Measurements from ENCODE around the gene CISD1.
A peak's percentile ranks its signal among the peaks of the same experiment; 100 is the strongest.

The CISD1 gene

GRCh38 chr10:58275908-58276307, 6.9 kb downstream of the CISD1 start:
- Mint-ChIP-seq H3K27me3 (no peaks in the 10 kb centered on the region), H3K4me3 (no peak overlapping the region), H3K4me1 (ENCODE audit: low read depth) (peaks cover 22% of the 10 kb centered on the region), H3K9me3 (no peaks in the 10 kb centered on the region), H3K27ac (no peak overlapping the region), H3K36me3 (ENCODE audit: low read depth) (peaks cover 40% of the 10 kb centered on the region)

- no peak overlapping the region for H3K4me3 Mint-ChIP-seq
- peaks cover 53% of the 10 kb centered on the region for H3K36me3 Mint-ChIP-seq (ENCODE audit: low read depth)
- H3K27me3 Mint-ChIP-seq = no peaks in the 10 kb centered on the region
- no peak overlapping the region for H3K27ac Mint-ChIP-seq
- H3K4me1 Mint-ChIP-seq (ENCODE audit: low read depth) = peaks cover 41% of the 10 kb centered on the region
- no peaks in the 10 kb centered on the region for H3K9me3 Mint-ChIP-seq
Observed at GRCh38 chr10:58278274-58278961, 9.5 kb downstream of the CISD1 start.

GRCh38 chr10:58278962-58279307, 10.0 kb downstream of the CISD1 start:
- peaks cover 42% of the 10 kb centered on the region for H3K4me1 Mint-ChIP-seq (ENCODE audit: low read depth)
- no peak overlapping the region for H3K27ac Mint-ChIP-seq
- H3K36me3 Mint-ChIP-seq (ENCODE audit: low read depth) = peaks cover 54% of the 10 kb centered on the region
- no peaks in the 10 kb centered on the region for H3K9me3 Mint-ChIP-seq
- H3K4me3 Mint-ChIP-seq = no peak overlapping the region
- no peaks in the 10 kb centered on the region for H3K27me3 Mint-ChIP-seq

GRCh38 chr10:58280477-58280876, 11.5 kb downstream of the CISD1 start:
- Mint-ChIP-seq H3K9me3 (no peaks in the 10 kb centered on the region), H3K4me3 (no peak overlapping the region), H3K27me3 (no peaks in the 10 kb centered on the region), H3K36me3 (ENCODE audit: low read depth) (peaks cover 54% of the 10 kb centered on the region), H3K27ac (peak overlapping the region; percentile 66), H3K4me1 (ENCODE audit: low read depth) (peaks cover 42% of the 10 kb centered on the region)

GRCh38 chr10:58281092-58281752, 12.3 kb downstream of the CISD1 start:
- no peaks in the 10 kb centered on the region for H3K9me3 Mint-ChIP-seq

GRCh38 chr10:58282615-58283014, 13.7 kb downstream of the CISD1 start:
- Mint-ChIP-seq H3K27ac (peak overlapping the region; percentile 90), H3K27me3 (no peaks in the 10 kb centered on the region), H3K4me1 (ENCODE audit: low read depth) (peaks cover 42% of the 10 kb centered on the region), H3K36me3 (ENCODE audit: low read depth) (peaks cover 51% of the 10 kb centered on the region), H3K9me3 (no peaks in the 10 kb centered on the region), H3K4me3 (peak overlapping the region; percentile 65)

More at GRCh38 chr10:58281092-58281752, 12.3 kb downstream of the CISD1 start:
- no peaks in the 10 kb centered on the region for H3K27me3 Mint-ChIP-seq
- peak overlapping the region; percentile 2 for H3K4me3 Mint-ChIP-seq
- peaks cover 42% of the 10 kb centered on the region for H3K4me1 Mint-ChIP-seq (ENCODE audit: low read depth)
- peak overlapping the region; percentile 66 for H3K27ac Mint-ChIP-seq
- peaks cover 54% of the 10 kb centered on the region for H3K36me3 Mint-ChIP-seq (ENCODE audit: low read depth)

GRCh38 chr10:58291538-58292174, 22.7 kb downstream of the CISD1 start:
- Mint-ChIP-seq H3K36me3 (ENCODE audit: low read depth) (peaks cover 15% of the 10 kb centered on the region), H3K9me3 (no peaks in the 10 kb centered on the region), H3K4me1 (ENCODE audit: low read depth) (no peaks in the 10 kb centered on the region), H3K27ac (no peak overlapping the region), H3K27me3 (no peaks in the 10 kb centered on the region), H3K4me3 (no peak overlapping the region)

- Mint-ChIP-seq H3K9me3 (no peaks in the 10 kb centered on the region), H3K4me3 (no peak overlapping the region), H3K27me3 (no peaks in the 10 kb centered on the region), H3K4me1 (ENCODE audit: low read depth) (no peaks in the 10 kb centered on the region), H3K27ac (no peak overlapping the region), H3K36me3 (ENCODE audit: low read depth) (peaks cover 10% of the 10 kb centered on the region)
Observed at GRCh38 chr10:58293989-58294388, 25.0 kb downstream of the CISD1 start.

GRCh38 chr10:58299580-58299979, 30.6 kb downstream of the CISD1 start:
- Mint-ChIP-seq H3K27me3 (peaks cover 13% of the 10 kb centered on the region), H3K27ac (no peak overlapping the region), H3K36me3 (ENCODE audit: low read depth) (no peaks in the 10 kb centered on the region), H3K9me3 (no peaks in the 10 kb centered on the region), H3K4me1 (ENCODE audit: low read depth) (no peaks in the 10 kb centered on the region), H3K4me3 (no peak overlapping the region)

- Mint-ChIP-seq H3K9me3 (no peaks in the 10 kb centered on the region), H3K4me1 (ENCODE audit: low read depth) (no peaks in the 10 kb centered on the region), H3K4me3 (no peak overlapping the region), H3K27ac (no peak overlapping the region), H3K36me3 (ENCODE audit: low read depth) (no peaks in the 10 kb centered on the region), H3K27me3 (peaks cover 13% of the 10 kb centered on the region)
Observed at GRCh38 chr10:58300676-58301075, 31.7 kb downstream of the CISD1 start.

GRCh38 chr10:58302254-58302653, 33.3 kb downstream of the CISD1 start:
- peaks cover 23% of the 10 kb centered on the region for H3K27me3 Mint-ChIP-seq
- H3K9me3 Mint-ChIP-seq = no peaks in the 10 kb centered on the region
- no peak overlapping the region for H3K27ac Mint-ChIP-seq
- no peaks in the 10 kb centered on the region for H3K4me1 Mint-ChIP-seq (ENCODE audit: low read depth)
- H3K36me3 Mint-ChIP-seq (ENCODE audit: low read depth) = no peaks in the 10 kb centered on the region
- H3K4me3 Mint-ChIP-seq = no peak overlapping the region

- no peak overlapping the region for H3K27ac Mint-ChIP-seq
- no peaks in the 10 kb centered on the region for H3K9me3 Mint-ChIP-seq
- no peaks in the 10 kb centered on the region for H3K4me1 Mint-ChIP-seq (ENCODE audit: low read depth)
- H3K27me3 Mint-ChIP-seq = peaks cover 29% of the 10 kb centered on the region
- H3K4me3 Mint-ChIP-seq = no peak overlapping the region
- no peaks in the 10 kb centered on the region for H3K36me3 Mint-ChIP-seq (ENCODE audit: low read depth)
Observed at GRCh38 chr10:58304099-58304633, 35.2 kb downstream of the CISD1 start.

- Mint-ChIP-seq H3K36me3 (ENCODE audit: low read depth) (no peaks in the 10 kb centered on the region), H3K9me3 (no peaks in the 10 kb centered on the region), H3K4me1 (ENCODE audit: low read depth) (no peaks in the 10 kb centered on the region)
Observed at GRCh38 chr10:58305821-58306220, 36.9 kb downstream of the CISD1 start.

GRCh38 chr10:58307676-58308075, 38.7 kb downstream of the CISD1 start:
- Mint-ChIP-seq H3K36me3 (ENCODE audit: low read depth) (no peaks in the 10 kb centered on the region), H3K9me3 (no peaks in the 10 kb centered on the region), H3K27ac (no peak overlapping the region)

More at GRCh38 chr10:58305821-58306220, 36.9 kb downstream of the CISD1 start:
- peaks cover 36% of the 10 kb centered on the region for H3K27me3 Mint-ChIP-seq
- no peak overlapping the region for H3K4me3 Mint-ChIP-seq
- H3K27ac Mint-ChIP-seq = no peak overlapping the region

GRCh38 chr10:58311026-58311425, 42.1 kb downstream of the CISD1 start:
- H3K27ac Mint-ChIP-seq = no peak overlapping the region
- peaks cover 25% of the 10 kb centered on the region for H3K27me3 Mint-ChIP-seq
- H3K36me3 Mint-ChIP-seq (ENCODE audit: low read depth) = no peaks in the 10 kb centered on the region
- H3K4me1 Mint-ChIP-seq (ENCODE audit: low read depth) = no peaks in the 10 kb centered on the region
- no peak overlapping the region for H3K4me3 Mint-ChIP-seq
- no peaks in the 10 kb centered on the region for H3K9me3 Mint-ChIP-seq

More at GRCh38 chr10:58307676-58308075, 38.7 kb downstream of the CISD1 start:
- Mint-ChIP-seq H3K4me3 (no peak overlapping the region), H3K27me3 (peaks cover 35% of the 10 kb centered on the region), H3K4me1 (ENCODE audit: low read depth) (no peaks in the 10 kb centered on the region)

Data from stimulated activated naive CD8-positive, alpha-beta T cell treated with anti-CD3 and anti-CD28 coated beads, Interleukin-15, Interleukin-2, amounts not matched to agents 100 ng/mL and 50 ng/mL, for 24 hours (primary cell).